ENCODE measurements around the gene BANF1. TPM values are rescaled to one million over a fixed set of nuclear protein-coding genes. Genes with fewer than 3 reads are reported as not detected.

BANF1 gene
- total and polyA plus RNA-seq, 12 donors: 63.1 to 364 (median 193) TPM

DNA sequence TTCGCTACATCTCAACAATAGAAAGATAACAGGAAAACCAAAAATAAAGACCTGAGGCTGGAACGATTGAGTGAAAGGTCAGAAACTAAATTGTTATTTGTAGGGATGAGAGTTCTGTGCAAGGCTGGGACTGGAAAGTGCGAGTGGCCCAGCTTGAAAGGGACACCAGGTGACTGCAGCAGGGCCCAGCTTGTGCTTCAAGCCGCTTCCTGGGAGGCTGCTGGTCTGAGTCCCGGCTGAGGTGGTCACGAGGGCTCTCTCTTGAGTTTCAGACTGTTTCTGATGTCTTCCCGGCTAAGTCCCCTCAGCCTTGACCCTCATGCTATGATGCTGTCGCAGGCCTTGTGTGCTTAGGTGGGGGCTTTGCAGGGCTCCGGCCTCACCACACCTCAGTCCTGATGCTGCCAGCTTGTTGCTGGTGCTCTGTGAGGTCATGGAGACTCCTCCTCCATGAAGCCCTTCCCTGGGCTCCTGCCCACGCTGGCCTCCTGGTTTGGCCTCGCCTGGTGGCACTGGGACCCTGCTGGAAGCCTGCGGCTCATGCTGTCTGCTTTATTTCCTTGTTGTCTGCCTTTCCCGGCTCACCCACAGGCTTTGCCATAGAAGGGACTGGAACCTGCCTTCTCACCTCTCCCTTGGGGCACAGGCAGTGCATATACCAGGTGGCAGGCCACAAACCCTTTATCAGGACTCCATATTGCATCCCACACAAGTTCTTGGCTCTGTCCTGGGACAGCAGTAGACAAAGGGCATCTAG, 4.0 kb downstream of the BANF1 start:
- intact Hi-C loops (cut with DNase I): no loop called here
- peaks cover 5 to 21% of the 10 kb centered on the region in 2 donors for H3K4me1 ChIP-seq (replicated peaks in 1 of 2)
- peak overlapping the region in 3 of 5 donors; percentile 45 to 91 (median 77) for H3K27ac ChIP-seq
- DNase-seq: no peak
- WGBS, 4 donors: 79 to 87% (median 82%) methylated on average over 8 to 13 of the region's 13 CpGs
- H3K36me3 ChIP-seq (replicated peaks in 1 of 2): peaks cover 0 to 15% of the 10 kb centered on the region in 2 donors
- peaks cover under 1% of the 10 kb centered on the region for H3K27me3 ChIP-seq
- no peak overlapping the region for H3K4me3 ChIP-seq
- H3K9me3 ChIP-seq (replicated peaks in 1 of 3): no peaks in the 10 kb centered on the region
- TF ChIP-seq, protein P1, sequence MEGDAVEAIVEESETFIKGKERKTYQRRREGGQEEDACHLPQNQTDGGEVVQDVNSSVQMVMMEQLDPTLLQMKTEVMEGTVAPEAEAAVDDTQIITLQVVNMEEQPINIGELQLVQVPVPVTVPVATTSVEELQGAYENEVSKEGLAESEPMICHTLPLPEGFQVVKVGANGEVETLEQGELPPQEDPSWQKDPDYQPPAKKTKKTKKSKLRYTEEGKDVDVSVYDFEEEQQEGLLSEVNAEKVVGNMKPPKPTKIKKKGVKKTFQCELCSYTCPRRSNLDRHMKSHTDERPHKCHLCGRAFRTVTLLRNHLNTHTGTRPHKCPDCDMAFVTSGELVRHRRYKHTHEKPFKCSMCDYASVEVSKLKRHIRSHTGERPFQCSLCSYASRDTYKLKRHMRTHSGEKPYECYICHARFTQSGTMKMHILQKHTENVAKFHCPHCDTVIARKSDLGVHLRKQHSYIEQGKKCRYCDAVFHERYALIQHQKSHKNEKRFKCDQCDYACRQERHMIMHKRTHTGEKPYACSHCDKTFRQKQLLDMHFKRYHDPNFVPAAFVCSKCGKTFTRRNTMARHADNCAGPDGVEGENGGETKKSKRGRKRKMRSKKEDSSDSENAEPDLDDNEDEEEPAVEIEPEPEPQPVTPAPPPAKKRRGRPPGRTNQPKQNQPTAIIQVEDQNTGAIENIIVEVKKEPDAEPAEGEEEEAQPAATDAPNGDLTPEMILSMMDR (IDR thresholded peaks at IDR 0.05): no peak
- TF ChIP-seq POLR2A (IDR thresholded peaks at IDR 0.05): no peak

DNA sequence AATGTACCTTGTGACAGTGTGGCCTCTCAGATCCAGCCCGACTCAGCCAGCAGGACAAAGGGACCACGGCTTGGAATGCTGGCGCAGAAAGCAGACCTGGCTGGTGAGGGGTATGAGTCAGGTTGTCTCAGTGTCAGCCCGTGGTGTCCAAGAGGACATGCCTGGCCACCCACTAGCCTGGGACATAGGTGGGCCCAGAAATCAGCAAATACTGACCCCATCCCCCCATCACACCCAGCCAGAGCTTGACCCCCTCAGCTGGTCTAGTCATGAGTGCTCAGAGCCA, 4.5 kb downstream of the BANF1 start:
- no peaks in the 10 kb centered on the region for H3K9me3 ChIP-seq (replicated peaks in 1 of 3)
- H3K27me3 ChIP-seq: peaks cover 6% of the 10 kb centered on the region
- H3K4me1 ChIP-seq (replicated peaks in 1 of 2): peaks cover 5 to 25% of the 10 kb centered on the region in 2 donors
- no peak overlapping the region for H3K4me3 ChIP-seq
- peaks cover 0 to 15% of the 10 kb centered on the region in 2 donors for H3K36me3 ChIP-seq (replicated peaks in 1 of 2)
- WGBS, 4 donors: 47 to 55% (median 52%) methylated on average over 4 of the region's 4 CpGs; no CpG with 5 or more reads in 1 of the 4 donors
- DNase-seq: peak in 5 of 7 donors; percentile 56 to 69 (median 64)
- peak in 1 of 2 donors; percentile 13 for TF ChIP-seq POLR2A (IDR thresholded peaks at IDR 0.05)
- TF ChIP-seq, protein P1 (IDR thresholded peaks at IDR 0.05): no peak
- peak overlapping the region in 4 of 5 donors; percentile 7 to 91 (median 61) for H3K27ac ChIP-seq
- intact Hi-C loops (cut with DNase I): no loop called here

DNA sequence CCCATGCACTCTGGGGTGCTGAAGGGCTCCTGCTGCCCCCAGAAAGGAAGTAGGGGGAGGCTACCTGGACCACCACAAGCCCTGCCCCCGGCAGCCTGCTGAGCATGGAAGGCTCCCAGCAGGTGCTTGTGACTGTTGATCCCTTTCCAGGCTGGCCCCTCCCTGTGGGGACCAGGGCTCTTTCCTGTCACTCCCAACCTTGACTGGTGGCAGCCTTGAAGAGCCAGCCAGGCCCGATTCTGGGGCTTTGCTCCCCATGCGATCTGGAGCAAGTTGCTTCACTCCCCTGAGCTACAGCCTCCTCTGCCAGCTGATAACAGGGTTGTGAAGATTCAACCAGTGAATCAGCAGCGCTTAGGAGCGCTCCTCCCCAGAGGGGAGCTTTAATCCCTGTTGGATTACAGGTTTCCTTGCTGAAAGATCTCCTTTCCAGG, 4.9 kb downstream of the BANF1 start:
- peaks cover 5 to 29% of the 10 kb centered on the region in 2 donors for H3K4me1 ChIP-seq (replicated peaks in 1 of 2)
- H3K36me3 ChIP-seq (replicated peaks in 1 of 2): peaks cover 0 to 15% of the 10 kb centered on the region in 2 donors
- TF ChIP-seq, protein P1 (IDR thresholded peaks at IDR 0.05): no peak
- peak in 1 of 2 donors; percentile 30 for TF ChIP-seq POLR2A (IDR thresholded peaks at IDR 0.05)
- no peaks in the 10 kb centered on the region for H3K9me3 ChIP-seq (replicated peaks in 1 of 3)
- WGBS, 4 donors: 31 to 47% (median 40%) methylated on average over 2 to 5 of the region's 5 CpGs
- H3K27me3 ChIP-seq: peaks cover 10% of the 10 kb centered on the region
- intact Hi-C loops (cut with DNase I): no loop called here
- H3K27ac ChIP-seq: peak overlapping the region in 4 of 5 donors; percentile 7 to 91 (median 61)
- DNase-seq: peak; percentile 68 to 93 (median 91)
- H3K4me3 ChIP-seq: no peak overlapping the region

DNA sequence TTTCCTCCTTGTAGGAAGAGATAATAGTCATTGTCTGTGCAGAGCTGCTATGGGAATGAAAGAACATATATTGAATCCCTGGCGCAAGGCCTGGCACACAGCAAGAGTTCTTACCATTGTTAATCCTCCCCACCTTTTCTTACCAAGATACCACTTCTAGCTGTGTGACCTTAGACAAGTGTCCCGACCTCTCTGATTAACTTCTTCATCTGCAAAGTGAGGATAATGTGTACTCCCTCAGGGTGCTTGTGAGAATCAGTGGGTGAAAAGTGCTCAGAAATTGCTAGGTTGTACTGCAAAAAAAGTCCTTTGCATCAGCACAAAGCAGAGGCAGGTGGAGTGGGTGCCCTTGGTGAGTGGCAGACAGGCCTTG, 5.8 kb downstream of the BANF1 start:
- Histone ChIP-seq H3K27ac (no peak overlapping the region), H3K27me3 (peaks cover 11% of the 10 kb centered on the region), H3K36me3 (replicated peaks in 1 of 2) (peaks cover 0 to 15% of the 10 kb centered on the region in 2 donors), H3K4me3 (no peak overlapping the region), H3K4me1 (replicated peaks in 1 of 2) (peaks cover 3 to 26% of the 10 kb centered on the region in 2 donors), H3K9me3 (replicated peaks in 1 of 3) (no peaks in the 10 kb centered on the region)
- TF ChIP-seq, protein P1 (IDR thresholded peaks at IDR 0.05): no peak
- TF ChIP-seq POLR2A (IDR thresholded peaks at IDR 0.05): no peak
- no peak for DNase-seq
- WGBS, 4 donors: 79 to 83% (median 82%) methylated on average over 2 of the region's 2 CpGs
- intact Hi-C loops (cut with DNase I): no loop called here
